IMR-90 (cell line): ENCODE results near the gene TEPSIN. TPM values are rescaled to one million over a fixed set of nuclear protein-coding genes. Genes with fewer than 3 reads are reported as not detected.

Experiments used
- ATAC-seq: fragments of 200-7000 bp; cut with Tn5 transposase; 2 replicates; pipeline ENCODE4 v1.9.1; 2020; ENCODE audit warnings: low read depth, mild to moderate bottlenecking, moderate library complexity
- BruUV-seq: library from RNA; stranded (reverse); fragments of 400-500 nt; replicated peaks from 2 replicates; lab custom pipeline; 2021; lab: Mats Ljungman, UMichigan
- CTCF ChIA-PET: fragments of 300-600 bp; formaldehyde crosslinking; extraction: SDS; loops from one replicate; lab custom pipeline; 2021; ENCODE audit warnings: antibody characterized with exemption; lab: Yijun Ruan, JAX
- POLR2A ChIA-PET: fragments of 300-600 bp; sonication (Branson Sonifier 250); formaldehyde crosslinking; loops from one replicate; lab custom pipeline; 2022; ENCODE audit warnings: antibody characterized with exemption; ENCODE audit not compliant: unreplicated experiment; lab: Charles Lee
- DNase-seq: peaks from one replicate; pipeline ENCODE4 v3.0.0; 2013
- H2AFZ ChIP-seq: replicated peaks from 2 replicates; pipeline ENCODE3; 2013; ENCODE audit warnings: low read length, mild to moderate bottlenecking; ENCODE audit not compliant: poor library complexity
- H2AK5ac ChIP-seq: 2 replicates; pipeline ENCODE4 v1.6.1; 2013; ENCODE audit warnings: low read depth, low read length, inconsistent platforms
- H2AK9ac ChIP-seq: replicated peaks from 2 replicates; pipeline ENCODE3; 2013; ENCODE audit warnings: mild to moderate bottlenecking, low read depth, low read length, moderate library complexity; ENCODE audit not compliant: poor library complexity
- H2BK120ac ChIP-seq: 2 replicates; pipeline ENCODE4 v1.6.1; 2013; ENCODE audit warnings: low read depth, low read length, inconsistent platforms
- H2BK15ac ChIP-seq: 3 replicates; pipeline ENCODE4 v1.6.1; 2013; ENCODE audit warnings: low read depth, low read length, inconsistent platforms
- H2BK20ac ChIP-seq: 2 replicates; pipeline ENCODE4 v1.6.1; 2013; ENCODE audit warnings: low read depth, mild to moderate bottlenecking, inconsistent platforms, low read length, moderate library complexity
- H2BK5ac ChIP-seq: 2 replicates; pipeline ENCODE4 v1.6.1; 2013; ENCODE audit warnings: mild to moderate bottlenecking, low read depth, low read length, inconsistent platforms; ENCODE audit not compliant: poor library complexity, severe bottlenecking
- H3K14ac ChIP-seq: replicated peaks from 2 replicates; pipeline ENCODE4 v1.6.1; 2013; ENCODE audit warnings: low read depth, low read length, inconsistent platforms
- H3K18ac ChIP-seq: 2 replicates; pipeline ENCODE4 v1.6.1; 2013; ENCODE audit warnings: low read depth, low read length, control low read depth
- H3K23ac ChIP-seq: 2 replicates; pipeline ENCODE4 v1.6.1; 2013; ENCODE audit warnings: low read depth, low read length, inconsistent platforms
- H3K27ac ChIP-seq: 2 replicates; pipeline ENCODE4 v1.5.1; 2013; ENCODE audit warnings: mild to moderate bottlenecking, control low read depth, low read length; ENCODE audit not compliant: insufficient read depth
- H3K27me3 ChIP-seq: 2 replicates; pipeline ENCODE4 v1.6.1; 2013; ENCODE audit warnings: low read length; ENCODE audit not compliant: control insufficient read depth, insufficient read depth
- H3K36me3 ChIP-seq: 2 replicates; pipeline ENCODE4 v1.6.1; 2013; ENCODE audit warnings: low read length, mixed read lengths; ENCODE audit not compliant: control insufficient read depth, insufficient read depth
- H3K4ac ChIP-seq: 2 replicates; pipeline ENCODE4 v1.6.1; 2013; ENCODE audit warnings: low read depth, low read length, inconsistent platforms
- H3K4me1 ChIP-seq: 2 replicates; pipeline ENCODE4 v1.6.1; 2013; ENCODE audit warnings: low read length, mixed read lengths; ENCODE audit not compliant: control insufficient read depth, insufficient read depth
- H3K4me2 ChIP-seq: 2 replicates; pipeline ENCODE4 v1.6.1; 2013; ENCODE audit warnings: low read depth, mild to moderate bottlenecking, control low read depth, low read length, moderate library complexity
- H3K4me3 ChIP-seq: 2 replicates; pipeline ENCODE4 v1.5.1; 2013; ENCODE audit warnings: low read depth, mild to moderate bottlenecking, control low read depth, low read length, moderate library complexity; ENCODE audit not compliant: insufficient read depth
- H3K56ac ChIP-seq: 2 replicates; pipeline ENCODE4 v1.6.1; 2013; ENCODE audit warnings: low read length, inconsistent platforms; ENCODE audit not compliant: insufficient read depth; ENCODE audit errors: extremely low read depth
- H3K79me1 ChIP-seq, 2 experiments: 2 replicates each; pipeline ENCODE4 v1.6.1; 2013; ENCODE audit warnings: low read length in 2 of 2, inconsistent platforms in 1 of 2, low read depth in 1 of 2
- H3K9ac ChIP-seq: 2 replicates; pipeline ENCODE4 v1.6.1; 2013; ENCODE audit warnings: low read depth, low read length, control low read depth
- H3K9me1 ChIP-seq: 2 replicates; pipeline ENCODE4 v1.6.1; 2013; ENCODE audit warnings: low read length, inconsistent platforms; ENCODE audit not compliant: insufficient read depth
- H3K9me3 ChIP-seq: 2 replicates; pipeline ENCODE4 v1.6.1; 2013; ENCODE audit warnings: low read length; ENCODE audit not compliant: control insufficient read depth, insufficient read depth
- H4K20me1 ChIP-seq: 2 replicates; pipeline ENCODE4 v1.6.1; 2013; ENCODE audit warnings: low read length, inconsistent platforms; ENCODE audit not compliant: insufficient read depth
- H4K5ac ChIP-seq: 2 replicates; pipeline ENCODE4 v1.6.1; 2013; ENCODE audit warnings: mild to moderate bottlenecking, low read depth, low read length, control low read depth
- H4K8ac ChIP-seq, 2 experiments: 2 replicates each; pipeline ENCODE4 v1.6.1; 2013; ENCODE audit warnings: low read depth in 2 of 2, low read length in 2 of 2, control low read depth in 1 of 2, inconsistent platforms in 1 of 2
- H4K91ac ChIP-seq: 2 replicates; pipeline ENCODE4 v1.6.1; 2013; ENCODE audit warnings: low read depth, low read length, inconsistent platforms; ENCODE audit not compliant: insufficient read depth
- MXI1 ChIP-seq: IDR thresholded peaks from 2 replicates; pipeline ENCODE4 v1.6.1; 2012; ENCODE audit warnings: low read depth, mild to moderate bottlenecking, low read length, moderate library complexity, borderline replicate concordance
- POLR2A ChIP-seq: IDR thresholded peaks from 2 replicates; pipeline ENCODE4 v1.6.1; 2012; ENCODE audit warnings: mild to moderate bottlenecking, low read depth, low read length
- WGBS, 2 experiments: methylation state at CpG; one replicate each; pipeline versions ENCODE4 v1.1.5 to v1.1.7; 2013; ENCODE audit warnings: missing lambda C conversion rate in 2 of 2; ENCODE audit not compliant: insufficient read length in 1 of 2; ENCODE audit errors: extremely low coverage in 2 of 2; 5-methylcytosine and 5-hydroxymethylcytosine counted together
- dilution Hi-C: fragments of 300-500 bp; cut with HindIII; formaldehyde crosslinking; loops from one replicate; pipeline ENCODE4 v1.14.3; 2018; ENCODE audit warnings: low sequenced_read_pairs; ENCODE audit not compliant: unreplicated experiment
- in situ Hi-C: fragments of 300-500 bp; cut with MboI; formaldehyde crosslinking; loops from 3 replicates; pipeline ENCODE4 v1.14.3; 2019; ENCODE audit warnings: low sequenced_read_pairs, inconsistent platforms, mixed read lengths
- intact Hi-C: fragments of 100-400 bp; cut with micrococcal nuclease; formaldehyde crosslinking; loops from 2 replicates; pipeline ENCODE4 v1.10.0; 2022
- polyA plus RNA-seq, 3 experiments: library from polyadenylated mRNA; depleted of rRNA; stranded (reverse); fragments of >200 nt; gene quantifications; 2 replicates each; pipeline ENCODE4 v1.2.3, GENCODE V29; 2012; ENCODE audit warnings: low replicate concordance in 1 of 3
- total RNA-seq: library from RNA; depleted of rRNA; stranded (reverse); fragments of >200 nt; gene quantifications from 2 replicates; pipeline ENCODE4 v1.2.3, GENCODE V29; 2012

TEPSIN gene
- total and polyA plus RNA-seq, 2 of the 4 experiments (the other 2 are of a cell fraction), result 3.2 to 28.1 TPM

DNA sequence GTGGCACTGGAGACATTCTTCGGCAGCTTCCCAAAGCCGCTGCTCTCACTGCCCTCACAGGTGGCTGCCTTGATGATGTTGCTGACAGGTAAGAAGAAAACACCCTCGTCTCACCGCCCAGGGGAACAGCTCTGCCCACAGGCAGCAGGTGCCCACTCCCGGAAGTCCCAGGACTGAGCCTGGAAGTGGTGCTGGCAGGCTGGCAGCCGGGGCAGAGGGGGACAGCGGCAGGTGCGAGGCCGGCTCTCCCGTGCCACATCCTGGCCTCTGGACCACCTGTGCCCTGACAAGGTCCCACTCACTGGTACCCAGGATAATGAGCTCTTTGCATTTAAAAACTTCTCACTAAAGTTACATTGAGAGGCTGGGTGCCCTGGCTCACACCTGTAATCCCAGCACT is 36.5 kb downstream of the TEPSIN start:
- no peak overlapping the region for H2BK5ac ChIP-seq
- no peak overlapping the region for H3K14ac ChIP-seq
- H3K4me3 ChIP-seq, result no peak overlapping the region
- TF ChIP-seq MXI1 (no peak), POLR2A (no peak)
- H4K91ac ChIP-seq, result no peak overlapping the region
- no peaks in the 10 kb centered on the region for H3K4me1 ChIP-seq
- H2AFZ ChIP-seq, result no peak overlapping the region
- H3K27ac ChIP-seq, result no peak overlapping the region
- H3K79me1 ChIP-seq, result no peaks in the 10 kb centered on the region
- no peak overlapping the region for H3K9ac ChIP-seq
- no peaks in the 10 kb centered on the region for H3K9me3 ChIP-seq
- peaks cover 5% of the 10 kb centered on the region; the same call in 1 of the 2 replicates for H4K20me1 ChIP-seq
- H3K4me2 ChIP-seq, result no peak overlapping the region
- no peak overlapping the region for H3K23ac ChIP-seq
- BruUV-seq, result no TSS peak
- DNase-seq (no peak), ATAC-seq (no peak)
- CTCF ChIA-PET, result no interaction called here
- no peak overlapping the region for H2BK120ac ChIP-seq
- intact Hi-C loops (no loop called here), in situ Hi-C loops (no loop called here), dilution Hi-C loops (no loop called here)
- no peak overlapping the region for H2AK9ac ChIP-seq
- H2BK20ac ChIP-seq, result no peak overlapping the region
- H4K8ac ChIP-seq, result no peak overlapping the region
- no peak overlapping the region for H3K18ac ChIP-seq
- no peak overlapping the region for H3K4ac ChIP-seq
- POLR2A ChIA-PET, result no interaction called here
- WGBS, 2 experiments, result 89% methylated on average over 3 of the region's 10 CpGs; no CpG with 5 or more reads in 1 of the 2 experiments
- H3K27me3 ChIP-seq, result no peaks in the 10 kb centered on the region
- no peak overlapping the region for H3K56ac ChIP-seq
- peaks cover 6% of the 10 kb centered on the region; the same call in 1 of the 2 replicates for H3K36me3 ChIP-seq
- no peak overlapping the region for H2AK5ac ChIP-seq
- no peaks in the 10 kb centered on the region for H3K9me1 ChIP-seq
- no peak overlapping the region for H4K5ac ChIP-seq
- no peak overlapping the region for H2BK15ac ChIP-seq
